HL-60 (cell line): ENCODE results near the gene UCMA.

Experiments used
- DNase-seq, 2 experiments: peaks; one replicate each; pipeline ENCODE4 v3.0.0-alpha.2; 2010 to 2020; ENCODE audit warnings: low read depth in 1 of 2, low spot score in 1 of 2
- H3K27ac ChIP-seq: fragments of 250-450 bp; sonication (Bioruptor Pico); replicated peaks from 2 replicates; pipeline ENCODE4 v1.5.1; 2020; ENCODE audit warnings: mild to moderate bottlenecking, moderate library complexity
- H3K27me3 ChIP-seq: fragments of 250-450 bp; sonication (Bioruptor Pico); 2 replicates; pipeline ENCODE4 v1.5.1; 2021; ENCODE audit warnings: mild to moderate bottlenecking, moderate library complexity; ENCODE audit not compliant: insufficient read depth, poor library complexity, severe bottlenecking
- H3K4me3 ChIP-seq: replicated peaks from 2 replicates; pipeline ENCODE4 v1.5.1; 2011; ENCODE audit warnings: mild to moderate bottlenecking, control low read depth, low read length; ENCODE audit not compliant: insufficient read depth
- GABPA ChIP-seq: IDR thresholded peaks from 2 replicates; pipeline ENCODE4 v1.6.1; 2012; ENCODE audit warnings: low read depth
- POLR2AphosphoS5 ChIP-seq: IDR thresholded peaks from 2 replicates; pipeline ENCODE4 v1.6.1; 2012; ENCODE audit warnings: low read depth
- SPI1 ChIP-seq: IDR thresholded peaks from 2 replicates; pipeline ENCODE4 v1.6.1; 2012; ENCODE audit warnings: low read depth, mild to moderate bottlenecking, borderline replicate concordance
- TF ChIP-seq, protein P1 (sequence below): IDR thresholded peaks from 2 replicates; pipeline ENCODE4 v1.6.1; 2012; ENCODE audit warnings: low read depth; ENCODE audit not compliant: insufficient replicate concordance
- TF ChIP-seq, protein P2 (sequence below): IDR thresholded peaks from one replicate; pipeline ENCODE4 v1.5.1; 2011; ENCODE audit warnings: low read length, control low read depth, inconsistent platforms; ENCODE audit not compliant: insufficient read depth

Gene UCMA

DNA sequence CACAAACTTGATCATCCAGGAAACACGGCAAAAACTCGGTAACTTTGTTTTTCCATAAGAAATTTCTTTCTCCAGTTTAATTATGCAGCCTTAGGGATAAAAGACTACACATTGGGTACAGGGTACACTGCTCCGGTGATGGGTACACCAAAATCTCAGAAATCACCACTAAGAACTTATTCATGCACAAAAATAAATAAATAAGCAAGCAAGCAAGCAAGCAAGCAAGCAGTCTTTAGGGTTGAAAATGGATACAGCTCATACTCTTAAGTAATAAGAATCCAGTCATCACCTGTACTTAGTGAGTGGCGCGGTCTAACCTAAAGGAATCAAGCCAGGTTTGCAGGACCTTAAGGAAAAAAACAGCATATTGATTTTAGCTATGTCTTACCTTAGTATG is 42.8 kb downstream of the UCMA start:
- no peak for DNase-seq
- no peak overlapping the region for H3K4me3 ChIP-seq
- no peak for TF ChIP-seq SPI1
- TF ChIP-seq, protein P1, sequence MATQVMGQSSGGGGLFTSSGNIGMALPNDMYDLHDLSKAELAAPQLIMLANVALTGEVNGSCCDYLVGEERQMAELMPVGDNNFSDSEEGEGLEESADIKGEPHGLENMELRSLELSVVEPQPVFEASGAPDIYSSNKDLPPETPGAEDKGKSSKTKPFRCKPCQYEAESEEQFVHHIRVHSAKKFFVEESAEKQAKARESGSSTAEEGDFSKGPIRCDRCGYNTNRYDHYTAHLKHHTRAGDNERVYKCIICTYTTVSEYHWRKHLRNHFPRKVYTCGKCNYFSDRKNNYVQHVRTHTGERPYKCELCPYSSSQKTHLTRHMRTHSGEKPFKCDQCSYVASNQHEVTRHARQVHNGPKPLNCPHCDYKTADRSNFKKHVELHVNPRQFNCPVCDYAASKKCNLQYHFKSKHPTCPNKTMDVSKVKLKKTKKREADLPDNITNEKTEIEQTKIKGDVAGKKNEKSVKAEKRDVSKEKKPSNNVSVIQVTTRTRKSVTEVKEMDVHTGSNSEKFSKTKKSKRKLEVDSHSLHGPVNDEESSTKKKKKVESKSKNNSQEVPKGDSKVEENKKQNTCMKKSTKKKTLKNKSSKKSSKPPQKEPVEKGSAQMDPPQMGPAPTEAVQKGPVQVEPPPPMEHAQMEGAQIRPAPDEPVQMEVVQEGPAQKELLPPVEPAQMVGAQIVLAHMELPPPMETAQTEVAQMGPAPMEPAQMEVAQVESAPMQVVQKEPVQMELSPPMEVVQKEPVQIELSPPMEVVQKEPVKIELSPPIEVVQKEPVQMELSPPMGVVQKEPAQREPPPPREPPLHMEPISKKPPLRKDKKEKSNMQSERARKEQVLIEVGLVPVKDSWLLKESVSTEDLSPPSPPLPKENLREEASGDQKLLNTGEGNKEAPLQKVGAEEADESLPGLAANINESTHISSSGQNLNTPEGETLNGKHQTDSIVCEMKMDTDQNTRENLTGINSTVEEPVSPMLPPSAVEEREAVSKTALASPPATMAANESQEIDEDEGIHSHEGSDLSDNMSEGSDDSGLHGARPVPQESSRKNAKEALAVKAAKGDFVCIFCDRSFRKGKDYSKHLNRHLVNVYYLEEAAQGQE, result no peak
- TF ChIP-seq, protein P2, sequence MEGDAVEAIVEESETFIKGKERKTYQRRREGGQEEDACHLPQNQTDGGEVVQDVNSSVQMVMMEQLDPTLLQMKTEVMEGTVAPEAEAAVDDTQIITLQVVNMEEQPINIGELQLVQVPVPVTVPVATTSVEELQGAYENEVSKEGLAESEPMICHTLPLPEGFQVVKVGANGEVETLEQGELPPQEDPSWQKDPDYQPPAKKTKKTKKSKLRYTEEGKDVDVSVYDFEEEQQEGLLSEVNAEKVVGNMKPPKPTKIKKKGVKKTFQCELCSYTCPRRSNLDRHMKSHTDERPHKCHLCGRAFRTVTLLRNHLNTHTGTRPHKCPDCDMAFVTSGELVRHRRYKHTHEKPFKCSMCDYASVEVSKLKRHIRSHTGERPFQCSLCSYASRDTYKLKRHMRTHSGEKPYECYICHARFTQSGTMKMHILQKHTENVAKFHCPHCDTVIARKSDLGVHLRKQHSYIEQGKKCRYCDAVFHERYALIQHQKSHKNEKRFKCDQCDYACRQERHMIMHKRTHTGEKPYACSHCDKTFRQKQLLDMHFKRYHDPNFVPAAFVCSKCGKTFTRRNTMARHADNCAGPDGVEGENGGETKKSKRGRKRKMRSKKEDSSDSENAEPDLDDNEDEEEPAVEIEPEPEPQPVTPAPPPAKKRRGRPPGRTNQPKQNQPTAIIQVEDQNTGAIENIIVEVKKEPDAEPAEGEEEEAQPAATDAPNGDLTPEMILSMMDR, result no peak
- TF ChIP-seq GABPA, result no peak
- no peak for TF ChIP-seq POLR2AphosphoS5
- H3K27me3 ChIP-seq, result no peaks in the 10 kb centered on the region
- H3K27ac ChIP-seq, result no peak overlapping the region

DNA sequence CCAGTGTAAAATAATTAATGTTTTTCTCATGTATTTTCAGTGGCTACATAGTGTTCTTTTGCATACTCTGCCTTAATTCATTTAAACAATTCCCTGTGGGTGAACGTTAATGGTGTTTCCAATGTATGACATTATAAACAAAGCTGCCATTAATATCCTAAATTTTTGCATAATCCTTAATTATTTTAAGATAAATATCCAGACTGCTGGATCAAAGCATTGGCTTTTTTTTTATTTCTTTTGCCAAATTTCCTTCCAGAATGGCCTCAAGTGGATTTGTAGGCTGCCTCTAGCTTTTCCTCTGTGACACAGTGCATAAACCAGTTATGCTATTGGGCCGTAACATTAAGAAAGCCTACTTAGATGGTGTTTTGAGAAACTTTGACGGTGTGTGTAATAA is 43.4 kb downstream of the UCMA start:
- no peak for DNase-seq
- TF ChIP-seq, protein P2, result no peak
- TF ChIP-seq GABPA (no peak), POLR2AphosphoS5 (no peak)
- H3K4me3 ChIP-seq, result no peak overlapping the region
- no peak overlapping the region for H3K27ac ChIP-seq
- no peaks in the 10 kb centered on the region for H3K27me3 ChIP-seq

DNA sequence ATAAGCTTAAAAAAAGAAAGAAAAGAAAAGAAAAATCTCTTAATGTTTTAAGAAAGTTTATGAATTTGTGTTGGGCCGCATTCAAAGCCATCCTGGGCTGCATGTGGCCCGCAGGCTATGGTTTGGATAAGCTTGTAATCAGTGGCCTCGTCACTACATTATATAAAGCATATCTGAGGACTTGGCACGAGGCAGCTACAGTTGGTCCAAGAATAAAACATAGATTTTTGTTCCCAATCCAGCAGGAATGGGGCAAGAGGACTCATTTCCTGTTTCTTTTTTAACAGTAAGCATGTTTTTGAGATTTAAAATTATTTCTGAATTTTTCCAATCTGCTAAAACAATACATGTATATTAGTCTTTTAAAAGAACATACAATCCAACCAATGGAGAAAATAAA is 44.2 kb downstream of the UCMA start:
- Histone ChIP-seq H3K27ac (no peak overlapping the region), H3K27me3 (no peaks in the 10 kb centered on the region), H3K4me3 (no peak overlapping the region)
- TF ChIP-seq, protein P2, result no peak
- TF ChIP-seq, protein P1, result no peak
- TF ChIP-seq GABPA (no peak), SPI1 (no peak), POLR2AphosphoS5 (no peak)
- DNase-seq, result no peak

DNA sequence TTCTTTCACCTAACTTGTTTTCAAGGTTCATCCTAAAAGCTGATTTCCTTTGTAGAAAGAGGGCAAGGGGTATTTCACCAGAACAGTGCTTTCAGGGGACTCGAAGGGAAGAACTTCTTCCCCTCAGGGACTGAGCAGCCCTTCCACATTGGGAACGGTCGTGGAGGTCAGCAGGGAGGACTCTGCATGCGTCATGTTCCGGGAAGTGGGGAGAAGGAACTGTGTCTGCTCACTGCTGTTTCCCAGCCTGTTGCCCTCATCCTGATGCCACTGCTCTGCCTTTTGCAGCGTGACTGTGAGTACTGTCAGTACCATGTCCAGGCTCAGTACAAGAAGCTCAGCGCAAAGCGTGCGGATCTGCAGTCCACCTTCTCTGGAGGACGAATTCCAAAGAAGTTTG is 45.6 kb downstream of the UCMA start:
- no peak for DNase-seq
- no peak overlapping the region for H3K27ac ChIP-seq
- TF ChIP-seq, protein P2, result no peak
- TF ChIP-seq SPI1 (no peak), POLR2AphosphoS5 (no peak), GABPA (no peak)
- TF ChIP-seq, protein P1, result no peak
- no peaks in the 10 kb centered on the region for H3K27me3 ChIP-seq
- no peak overlapping the region for H3K4me3 ChIP-seq
